Measurements from ENCODE around the gene ATP8A2. TPM values are rescaled to one million over a fixed set of nuclear protein-coding genes. Genes with fewer than 3 reads are reported as not detected.

Gene ATP8A2
- total and polyA plus RNA-seq, 2 of the 8 experiments (the other 6 are each of a cell fraction or from before 2014, with no cell fraction given): 2.4 to 8.3 TPM

DNA sequence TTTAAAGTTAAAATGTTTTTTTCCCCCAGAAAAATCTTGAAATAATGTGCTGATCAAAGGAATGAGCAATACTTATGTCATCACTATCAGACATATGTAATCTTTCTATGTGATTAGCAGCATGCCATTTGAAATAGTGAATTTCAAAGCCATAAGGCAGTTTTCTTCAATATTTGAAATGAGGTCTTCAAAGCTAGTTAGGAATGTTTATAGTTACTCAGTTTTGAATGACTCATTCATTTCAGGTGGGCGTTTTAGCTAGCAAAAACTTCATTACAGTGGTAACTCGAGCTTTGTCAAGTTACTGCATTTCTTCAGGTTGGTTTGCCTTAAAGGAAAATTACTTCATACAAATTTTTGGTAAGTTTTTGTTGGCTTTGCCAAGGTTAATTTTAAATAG lies 102.1 kb downstream of the ATP8A2 start (continued):
- no peak for TF ChIP-seq CHD7 (IDR thresholded peaks at IDR 0.05; ENCODE audit: insufficient replicate concordance, low read length)
- TF ChIP-seq CHD2 (IDR thresholded peaks at IDR 0.05; ENCODE audit: low read length): no peak
- TF ChIP-seq RXRA (IDR thresholded peaks at IDR 0.05; ENCODE audit: insufficient read depth, low read depth, low read length): no peak
- no peak for TF ChIP-seq BCL11A (IDR thresholded peaks at IDR 0.05; ENCODE audit: low read depth in 2 of 2, low read length in 2 of 2)
- TF ChIP-seq TAF1 (IDR thresholded peaks at IDR 0.05; ENCODE audit: low read depth, low read length): no peak
- no peak for TF ChIP-seq RAD21 (IDR thresholded peaks at IDR 0.05 in 1 of 2, conservative IDR thresholded peaks at IDR 0.05 in 1 of 2; ENCODE audit: low read depth in 2 of 2, low read length in 2 of 2)
- TF ChIP-seq SP2 (IDR thresholded peaks at IDR 0.05; ENCODE audit: low read length): no peak
- no peak for TF ChIP-seq FOSL1 (IDR thresholded peaks at IDR 0.05; ENCODE audit: insufficient read depth, low read depth, low read length)
- no peak for TF ChIP-seq JUN (IDR thresholded peaks at IDR 0.05; ENCODE audit: low read depth, low read length)
- no peak for TF ChIP-seq RBBP5 (IDR thresholded peaks at IDR 0.05; ENCODE audit: borderline replicate concordance, low read depth, low read length)
- TF ChIP-seq CBX5 (IDR thresholded peaks at IDR 0.05; ENCODE audit: low read depth, low read length): no peak

Data from H1 (cell line).